Erythroblast (primary cell): Measurements from ENCODE around the gene CADPS2.

Experiments used
- GATA1 ChIP-seq: IDR thresholded peaks from 2 replicates; pipeline ENCODE4 v1.6.1; 2011; ENCODE audit warnings: low read depth, mild to moderate bottlenecking, control low read depth, low read length, moderate library complexity
- POLR2A ChIP-seq: IDR thresholded peaks from 2 replicates; pipeline ENCODE4 v1.6.1; 2011; ENCODE audit warnings: mild to moderate bottlenecking, low read length

- TF ChIP-seq POLR2A (no peak), GATA1 (no peak)
Measured at GRCh38 chr7:122290476-122290875, 595.8 kb downstream of the CADPS2 start.
